Stimulated activated CD8-positive, alpha-beta memory T cell treated with anti-CD3 and anti-CD28 coated beads, Interleukin-15, amount 100 ng/mL, for 4 hours (primary cell): ENCODE data around the gene PRKAG2.

Experiments
- DNase-seq, 2 donors: peaks; one replicate each; pipeline ENCODE4 v3.0.0-alpha.2; 2020; ENCODE audit warnings: low read depth in 2 of 2

Gene PRKAG2

GRCh38 chr7:151726652-151727578 is 150.0 kb downstream of the PRKAG2 start:
- no peak for DNase-seq

- DNase-seq, result no peak
These were observed 150.9 kb downstream of the PRKAG2 start for GRCh38 chr7:151725844-151726651.

- DNase-seq, result no peak
These were observed 151.9 kb downstream of the PRKAG2 start for GRCh38 chr7:151724920-151725584.

GRCh38 chr7:151724250-151724915 is 152.5 kb downstream of the PRKAG2 start:
- no peak for DNase-seq

- DNase-seq, result no peak
These were observed 153.6 kb downstream of the PRKAG2 start for GRCh38 chr7:151723321-151723720.

GRCh38 chr7:151722533-151722932 is 154.4 kb downstream of the PRKAG2 start:
- no peak for DNase-seq

GRCh38 chr7:151721694-151722093 is 155.2 kb downstream of the PRKAG2 start:
- DNase-seq, result no peak

- DNase-seq, result no peak
These were observed 155.7 kb downstream of the PRKAG2 start for GRCh38 chr7:151721236-151721635.

GRCh38 chr7:151720280-151720679 is 156.6 kb downstream of the PRKAG2 start:
- DNase-seq, result no peak

- DNase-seq, result no peak
These were observed 157.0 kb downstream of the PRKAG2 start for GRCh38 chr7:151719897-151720242.

GRCh38 chr7:151719031-151719896 is 157.7 kb downstream of the PRKAG2 start:
- no peak for DNase-seq

- no peak for DNase-seq
These were observed 159.0 kb downstream of the PRKAG2 start for GRCh38 chr7:151717918-151718317.

- no peak for DNase-seq
These were observed 159.5 kb downstream of the PRKAG2 start for GRCh38 chr7:151717415-151717814.

GRCh38 chr7:151716323-151716722 is 160.6 kb downstream of the PRKAG2 start:
- DNase-seq, result no peak

- DNase-seq, result no peak
These were observed 161.1 kb downstream of the PRKAG2 start for GRCh38 chr7:151715666-151716315.

GRCh38 chr7:151714201-151714600 is 162.7 kb downstream of the PRKAG2 start:
- DNase-seq, result no peak

GRCh38 chr7:151712810-151713125 is 164.1 kb downstream of the PRKAG2 start:
- no peak for DNase-seq

- DNase-seq, result no peak
These were observed 164.8 kb downstream of the PRKAG2 start for GRCh38 chr7:151711906-151712809.

- no peak for DNase-seq
These were observed 165.5 kb downstream of the PRKAG2 start for GRCh38 chr7:151711435-151711872.
